ENCODE data around the gene MTCL1.

DNA sequence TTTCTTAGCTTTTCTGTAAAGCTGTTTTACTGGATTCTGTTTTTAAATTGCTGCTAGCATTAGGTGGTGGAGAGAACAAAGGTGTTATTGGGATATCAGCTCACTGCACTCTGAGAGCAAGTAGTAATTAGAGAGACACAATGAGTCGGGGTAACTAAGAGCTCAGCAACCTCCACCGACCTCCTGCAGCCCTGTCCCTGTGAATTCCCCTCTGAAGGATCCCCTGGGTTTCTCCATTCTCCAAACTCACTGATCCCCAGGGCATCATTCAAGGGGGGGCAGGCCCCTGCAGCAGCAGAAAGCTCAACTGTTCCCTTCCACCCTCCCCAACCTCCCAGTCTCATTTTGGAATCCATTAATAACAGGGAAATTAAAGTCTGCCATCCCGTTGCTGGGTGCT, 73.0 kb downstream of the MTCL1 start:
- TF ChIP-seq, protein P1, sequence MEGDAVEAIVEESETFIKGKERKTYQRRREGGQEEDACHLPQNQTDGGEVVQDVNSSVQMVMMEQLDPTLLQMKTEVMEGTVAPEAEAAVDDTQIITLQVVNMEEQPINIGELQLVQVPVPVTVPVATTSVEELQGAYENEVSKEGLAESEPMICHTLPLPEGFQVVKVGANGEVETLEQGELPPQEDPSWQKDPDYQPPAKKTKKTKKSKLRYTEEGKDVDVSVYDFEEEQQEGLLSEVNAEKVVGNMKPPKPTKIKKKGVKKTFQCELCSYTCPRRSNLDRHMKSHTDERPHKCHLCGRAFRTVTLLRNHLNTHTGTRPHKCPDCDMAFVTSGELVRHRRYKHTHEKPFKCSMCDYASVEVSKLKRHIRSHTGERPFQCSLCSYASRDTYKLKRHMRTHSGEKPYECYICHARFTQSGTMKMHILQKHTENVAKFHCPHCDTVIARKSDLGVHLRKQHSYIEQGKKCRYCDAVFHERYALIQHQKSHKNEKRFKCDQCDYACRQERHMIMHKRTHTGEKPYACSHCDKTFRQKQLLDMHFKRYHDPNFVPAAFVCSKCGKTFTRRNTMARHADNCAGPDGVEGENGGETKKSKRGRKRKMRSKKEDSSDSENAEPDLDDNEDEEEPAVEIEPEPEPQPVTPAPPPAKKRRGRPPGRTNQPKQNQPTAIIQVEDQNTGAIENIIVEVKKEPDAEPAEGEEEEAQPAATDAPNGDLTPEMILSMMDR (IDR thresholded peaks at IDR 0.05), result no peak
- no peak for TF ChIP-seq POLR2A (IDR thresholded peaks at IDR 0.05)
